Measurements from ENCODE around the gene LRGUK. TPM values are rescaled to one million over a fixed set of nuclear protein-coding genes. Genes with fewer than 3 reads are reported as not detected.

Gene LRGUK
- total RNA-seq, 1 experiment from 2014 or later = 1.9 TPM

DNA sequence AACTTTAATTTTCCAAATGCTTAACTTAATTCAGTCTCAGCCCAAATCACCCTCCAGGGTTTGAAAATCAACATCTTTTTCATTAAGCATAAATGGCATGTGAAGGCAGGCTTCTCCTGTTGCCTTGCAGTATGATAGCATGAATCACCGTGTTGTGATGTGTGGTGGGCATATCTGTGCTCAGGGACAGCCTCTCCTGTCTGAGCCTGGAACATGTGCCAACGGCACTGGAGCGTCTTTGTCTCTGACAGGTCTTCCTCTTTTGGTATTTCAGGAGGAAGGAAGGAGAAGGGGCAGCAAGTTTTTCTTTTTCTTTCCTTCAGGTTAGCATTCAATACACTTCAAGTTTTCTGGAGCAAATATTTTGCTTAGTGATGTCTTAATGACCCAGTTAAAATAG is 57.6 kb downstream of the LRGUK start:
- Mint-ChIP-seq H3K36me3 (no peaks in the 10 kb centered on the region), H3K9me3 (no peaks in the 10 kb centered on the region), H3K27ac (no peak overlapping the region), H3K27me3 (ENCODE audit: low read depth) (no peaks in the 10 kb centered on the region), H3K4me3 (no peak overlapping the region), H3K4me1 (peaks cover 21% of the 10 kb centered on the region)
- TF ChIP-seq, protein P1, sequence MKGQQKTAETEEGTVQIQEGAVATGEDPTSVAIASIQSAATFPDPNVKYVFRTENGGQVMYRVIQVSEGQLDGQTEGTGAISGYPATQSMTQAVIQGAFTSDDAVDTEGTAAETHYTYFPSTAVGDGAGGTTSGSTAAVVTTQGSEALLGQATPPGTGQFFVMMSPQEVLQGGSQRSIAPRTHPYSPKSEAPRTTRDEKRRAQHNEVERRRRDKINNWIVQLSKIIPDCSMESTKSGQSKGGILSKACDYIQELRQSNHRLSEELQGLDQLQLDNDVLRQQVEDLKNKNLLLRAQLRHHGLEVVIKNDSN (CRISPR knock-in tag; IDR thresholded peaks at IDR 0.05) = no peak
- TF ChIP-seq, protein P2, sequence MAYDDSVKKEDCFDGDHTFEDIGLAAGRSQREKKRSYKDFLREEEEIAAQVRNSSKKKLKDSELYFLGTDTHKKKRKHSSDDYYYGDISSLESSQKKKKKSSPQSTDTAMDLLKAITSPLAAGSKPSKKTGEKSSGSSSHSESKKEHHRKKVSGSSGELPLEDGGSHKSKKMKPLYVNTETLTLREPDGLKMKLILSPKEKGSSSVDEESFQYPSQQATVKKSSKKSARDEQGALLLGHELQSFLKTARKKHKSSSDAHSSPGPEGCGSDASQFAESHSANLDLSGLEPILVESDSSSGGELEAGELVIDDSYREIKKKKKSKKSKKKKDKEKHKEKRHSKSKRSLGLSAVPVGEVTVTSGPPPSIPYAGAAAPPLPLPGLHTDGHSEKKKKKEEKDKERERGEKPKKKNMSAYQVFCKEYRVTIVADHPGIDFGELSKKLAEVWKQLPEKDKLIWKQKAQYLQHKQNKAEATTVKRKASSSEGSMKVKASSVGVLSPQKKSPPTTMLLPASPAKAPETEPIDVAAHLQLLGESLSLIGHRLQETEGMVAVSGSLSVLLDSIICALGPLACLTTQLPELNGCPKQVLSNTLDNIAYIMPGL (CRISPR knock-in tag; IDR thresholded peaks at IDR 0.05) = no peak
- TF ChIP-seq ELF4 (CRISPR knock-in tag; IDR thresholded peaks at IDR 0.05; ENCODE audit: low read depth) (no peak), KAT7 (CRISPR knock-in tag; IDR thresholded peaks at IDR 0.05; ENCODE audit: borderline replicate concordance) (no peak), SMAD4 (CRISPR knock-in tag; IDR thresholded peaks at IDR 0.05) (no peak), MXD4 (CRISPR knock-in tag; IDR thresholded peaks at IDR 0.05; ENCODE audit: borderline replicate concordance) (no peak), ETV6 (CRISPR knock-in tag; IDR thresholded peaks at IDR 0.05) (no peak), JUN (CRISPR knock-in tag; IDR thresholded peaks at IDR 0.05) (no peak), NFYB (CRISPR knock-in tag; conservative IDR thresholded peaks at IDR 0.05; ENCODE audit: low read depth) (no peak)
- TF ChIP-seq, protein P3, sequence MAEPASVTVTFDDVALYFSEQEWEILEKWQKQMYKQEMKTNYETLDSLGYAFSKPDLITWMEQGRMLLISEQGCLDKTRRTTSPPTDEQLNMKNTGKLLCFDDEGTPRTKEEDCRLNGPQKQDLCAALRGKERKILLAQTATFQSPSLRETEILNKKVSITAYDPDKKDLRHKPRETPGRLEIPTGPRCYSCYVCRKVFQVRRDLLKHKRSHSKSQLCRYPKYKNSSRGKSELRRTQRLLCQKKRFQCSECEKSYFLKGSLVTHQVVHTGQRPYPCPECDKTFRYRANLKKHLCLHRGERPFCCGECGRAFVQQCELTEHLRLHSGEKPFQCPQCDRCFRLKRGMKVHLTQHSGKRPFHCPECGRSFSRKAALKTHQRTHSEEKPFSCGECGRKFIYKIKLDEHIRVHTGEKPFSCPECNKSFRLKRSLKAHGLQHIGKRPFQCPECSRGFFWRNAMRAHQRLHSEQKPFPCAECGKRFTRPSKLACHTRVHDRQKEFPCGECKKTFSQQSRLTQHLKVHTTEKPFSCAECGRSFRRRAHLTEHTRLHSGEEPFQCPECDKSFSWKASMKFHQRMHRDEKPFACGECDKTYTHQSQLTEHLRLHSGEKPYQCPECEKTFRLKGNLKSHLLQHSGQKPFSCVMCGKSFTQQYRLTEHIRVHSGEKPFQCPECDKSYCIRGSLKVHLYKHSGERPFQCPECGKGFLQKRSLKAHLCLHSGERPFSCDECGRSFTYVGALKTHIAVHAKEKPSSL (CRISPR knock-in tag; conservative IDR thresholded peaks at IDR 0.05) = no peak
- TF ChIP-seq, protein P4, sequence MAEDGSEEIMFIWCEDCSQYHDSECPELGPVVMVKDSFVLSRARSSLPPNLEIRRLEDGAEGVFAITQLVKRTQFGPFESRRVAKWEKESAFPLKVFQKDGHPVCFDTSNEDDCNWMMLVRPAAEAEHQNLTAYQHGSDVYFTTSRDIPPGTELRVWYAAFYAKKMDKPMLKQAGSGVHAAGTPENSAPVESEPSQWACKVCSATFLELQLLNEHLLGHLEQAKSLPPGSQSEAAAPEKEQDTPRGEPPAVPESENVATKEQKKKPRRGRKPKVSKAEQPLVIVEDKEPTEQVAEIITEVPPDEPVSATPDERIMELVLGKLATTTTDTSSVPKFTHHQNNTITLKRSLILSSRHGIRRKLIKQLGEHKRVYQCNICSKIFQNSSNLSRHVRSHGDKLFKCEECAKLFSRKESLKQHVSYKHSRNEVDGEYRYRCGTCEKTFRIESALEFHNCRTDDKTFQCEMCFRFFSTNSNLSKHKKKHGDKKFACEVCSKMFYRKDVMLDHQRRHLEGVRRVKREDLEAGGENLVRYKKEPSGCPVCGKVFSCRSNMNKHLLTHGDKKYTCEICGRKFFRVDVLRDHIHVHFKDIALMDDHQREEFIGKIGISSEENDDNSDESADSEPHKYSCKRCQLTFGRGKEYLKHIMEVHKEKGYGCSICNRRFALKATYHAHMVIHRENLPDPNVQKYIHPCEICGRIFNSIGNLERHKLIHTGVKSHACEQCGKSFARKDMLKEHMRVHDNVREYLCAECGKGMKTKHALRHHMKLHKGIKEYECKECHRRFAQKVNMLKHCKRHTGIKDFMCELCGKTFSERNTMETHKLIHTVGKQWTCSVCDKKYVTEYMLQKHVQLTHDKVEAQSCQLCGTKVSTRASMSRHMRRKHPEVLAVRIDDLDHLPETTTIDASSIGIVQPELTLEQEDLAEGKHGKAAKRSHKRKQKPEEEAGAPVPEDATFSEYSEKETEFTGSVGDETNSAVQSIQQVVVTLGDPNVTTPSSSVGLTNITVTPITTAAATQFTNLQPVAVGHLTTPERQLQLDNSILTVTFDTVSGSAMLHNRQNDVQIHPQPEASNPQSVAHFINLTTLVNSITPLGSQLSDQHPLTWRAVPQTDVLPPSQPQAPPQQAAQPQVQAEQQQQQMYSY (CRISPR knock-in tag; IDR thresholded peaks at IDR 0.05) = no peak
- POLR2A ChIA-PET = no interaction called here
- DNase-seq (ENCODE audit: low spot score) (no peak), ATAC-seq (no peak)
- CTCF ChIA-PET = no interaction called here

DNA sequence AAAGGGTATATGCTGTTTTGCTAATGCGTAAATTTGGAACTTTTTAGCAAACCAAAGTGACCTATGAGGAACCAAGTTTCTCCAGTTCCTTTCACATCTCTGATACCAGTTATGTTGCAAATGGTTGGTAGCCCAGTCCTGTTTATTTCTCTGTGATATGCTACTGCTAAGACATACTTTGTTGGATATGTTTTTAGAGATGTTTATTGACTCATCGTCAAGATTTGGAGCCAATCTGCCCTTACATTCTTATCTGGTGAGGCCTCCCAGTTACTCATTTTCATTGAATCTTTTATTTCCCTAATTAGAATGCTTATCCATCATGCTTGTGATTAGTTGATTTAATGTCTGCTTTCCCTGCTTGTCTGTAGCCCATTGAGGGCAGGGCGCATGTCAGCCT is 58.9 kb downstream of the LRGUK start:
- POLR2A ChIA-PET = no interaction called here
- peaks cover 21% of the 10 kb centered on the region for H3K4me1 Mint-ChIP-seq
- no peaks in the 10 kb centered on the region for H3K36me3 Mint-ChIP-seq
- no peaks in the 10 kb centered on the region for H3K27me3 Mint-ChIP-seq (ENCODE audit: low read depth)
- no peaks in the 10 kb centered on the region for H3K9me3 Mint-ChIP-seq
- no peak overlapping the region for H3K27ac Mint-ChIP-seq
- H3K4me3 Mint-ChIP-seq = no peak overlapping the region
- no peak for DNase-seq (ENCODE audit: low spot score)
- TF ChIP-seq, protein P5, sequence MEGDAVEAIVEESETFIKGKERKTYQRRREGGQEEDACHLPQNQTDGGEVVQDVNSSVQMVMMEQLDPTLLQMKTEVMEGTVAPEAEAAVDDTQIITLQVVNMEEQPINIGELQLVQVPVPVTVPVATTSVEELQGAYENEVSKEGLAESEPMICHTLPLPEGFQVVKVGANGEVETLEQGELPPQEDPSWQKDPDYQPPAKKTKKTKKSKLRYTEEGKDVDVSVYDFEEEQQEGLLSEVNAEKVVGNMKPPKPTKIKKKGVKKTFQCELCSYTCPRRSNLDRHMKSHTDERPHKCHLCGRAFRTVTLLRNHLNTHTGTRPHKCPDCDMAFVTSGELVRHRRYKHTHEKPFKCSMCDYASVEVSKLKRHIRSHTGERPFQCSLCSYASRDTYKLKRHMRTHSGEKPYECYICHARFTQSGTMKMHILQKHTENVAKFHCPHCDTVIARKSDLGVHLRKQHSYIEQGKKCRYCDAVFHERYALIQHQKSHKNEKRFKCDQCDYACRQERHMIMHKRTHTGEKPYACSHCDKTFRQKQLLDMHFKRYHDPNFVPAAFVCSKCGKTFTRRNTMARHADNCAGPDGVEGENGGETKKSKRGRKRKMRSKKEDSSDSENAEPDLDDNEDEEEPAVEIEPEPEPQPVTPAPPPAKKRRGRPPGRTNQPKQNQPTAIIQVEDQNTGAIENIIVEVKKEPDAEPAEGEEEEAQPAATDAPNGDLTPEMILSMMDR (IDR thresholded peaks at IDR 0.05) = no peak
- no peak for TF ChIP-seq FOXP1 (CRISPR knock-in tag; IDR thresholded peaks at IDR 0.05; ENCODE audit: borderline replicate concordance)
- TF ChIP-seq GABPB1 (CRISPR knock-in tag; IDR thresholded peaks at IDR 0.05) = no peak
- TF ChIP-seq ZNF317 (CRISPR knock-in tag; IDR thresholded peaks at IDR 0.05; ENCODE audit: borderline replicate concordance, low read depth) = no peak
- TF ChIP-seq SMAD3 (CRISPR knock-in tag; IDR thresholded peaks at IDR 0.05; ENCODE audit: borderline replicate concordance) = no peak
- TF ChIP-seq ZNF232 (CRISPR knock-in tag; IDR thresholded peaks at IDR 0.05) = no peak
- TF ChIP-seq NR2C2 (CRISPR knock-in tag; IDR thresholded peaks at IDR 0.05) = no peak
- CTCF ChIA-PET = no interaction called here
- ATAC-seq = no peak
